Kidney glomerular epithelial cell (primary cell): ENCODE results near the gene SFPQ.
"Not testable (repeated sequence)": the region's sequence is repeated elsewhere in the genome, so short reads cannot be mapped to it uniquely, and the experiment has no call there.

Source experiments
- DNase-seq: peaks from one replicate; lab custom pipeline; 2025; lab: John Stamatoyannopoulos, UW

Gene SFPQ

GRCh38 chr1:35188578-35189392 is 4.2 kb downstream of the SFPQ start:
- no peak for DNase-seq

GRCh38 chr1:35187816-35188342 is 5.1 kb downstream of the SFPQ start:
- DNase-seq = no peak

- DNase-seq = no peak
Observed at GRCh38 chr1:35186239-35186638, 6.7 kb downstream of the SFPQ start.

- no peak for DNase-seq
Observed at GRCh38 chr1:35185200-35185599, 7.7 kb downstream of the SFPQ start.

- no peak for DNase-seq
Observed at GRCh38 chr1:35184495-35185199, 8.3 kb downstream of the SFPQ start.

- no peak for DNase-seq
Observed at GRCh38 chr1:35181790-35182455, 11.0 kb downstream of the SFPQ start.

GRCh38 chr1:35180776-35181374 is 12.1 kb downstream of the SFPQ start:
- no peak for DNase-seq

GRCh38 chr1:35179908-35180307 is 13.0 kb downstream of the SFPQ start:
- DNase-seq = no peak

GRCh38 chr1:35178874-35179380 is 14.0 kb downstream of the SFPQ start:
- no peak for DNase-seq

- DNase-seq = no peak
Observed at GRCh38 chr1:35178295-35178695, 14.7 kb downstream of the SFPQ start.

GRCh38 chr1:35177237-35177786 is 15.6 kb downstream of the SFPQ start:
- no peak for DNase-seq

GRCh38 chr1:35175602-35176001 is 17.3 kb downstream of the SFPQ start:
- no peak for DNase-seq

GRCh38 chr1:35175098-35175576 is 17.8 kb downstream of the SFPQ start:
- no peak for DNase-seq

- no peak for DNase-seq
Observed at GRCh38 chr1:35173909-35174540, 18.9 kb downstream of the SFPQ start.

- no peak for DNase-seq
Observed at GRCh38 chr1:35173491-35173890, 19.5 kb downstream of the SFPQ start.

- DNase-seq = no peak
Observed at GRCh38 chr1:35172022-35172421, 20.9 kb downstream of the SFPQ start.

GRCh38 chr1:35171579-35171978 is 21.4 kb downstream of the SFPQ start:
- no peak for DNase-seq

- DNase-seq = no peak
Observed at GRCh38 chr1:35164893-35165292, 28.1 kb downstream of the SFPQ start.

GRCh38 chr1:35151220-35151619 is 41.7 kb downstream of the SFPQ start:
- DNase-seq = no peak

- DNase-seq = not testable (repeated sequence)
Observed at GRCh38 chr1:35145892-35146549, 46.9 kb downstream of the SFPQ start.
